Vein endothelial cell (primary cell): ENCODE results near the gene NR5A2. TPM values are rescaled to one million over a fixed set of nuclear protein-coding genes. Genes with fewer than 3 reads are reported as not detected.

Experiments used
- small RNA-seq: library from RNA; depleted of rRNA; stranded (forward); fragments of <200 nt; gene quantifications from one replicate; pipeline ENCODE3, GENCODE V24; 2012
- total RNA-seq: library from RNA; depleted of rRNA; stranded (reverse); fragments of >200 nt; gene quantifications from 2 replicates; pipeline ENCODE4 v1.2.3, GENCODE V29; 2012

Gene NR5A2
- 3.6 and 21.3 TPM in 2 replicates for total RNA-seq

GRCh38 chr1:200027264-200027823 is at the start of gene NR5A2:
NR5A2 (plus strand) TSS chr1:200027710; CDS start chr1:200027848, 138 bp downstream.

Small RNAs within 50 kb of the gene (small RNA-seq; reads per million reads assigned to genes)
- gene RNU6-570P (not detected), gene RNU6-609P (not detected), gene RNU6-716P (not detected)
